MM.1S (cell line): ENCODE measurements around the gene IFT74.

Experiments
- DNase-seq: peaks from one replicate; pipeline ENCODE4 v3.0.0-alpha.2; 2015
- H2AFZ ChIP-seq: fragments of 300-600 bp; sonication (generic); 2 replicates; pipeline ENCODE4 v1.6.0; 2016; ENCODE audit warnings: antibody characterized with exemption, low read length
- H3F3A ChIP-seq: fragments of 300-600 bp; sonication (generic); 2 replicates; pipeline ENCODE4 v1.6.1; 2016; ENCODE audit warnings: mild to moderate bottlenecking, antibody characterized with exemption, low read length, moderate library complexity, mixed read lengths; ENCODE audit not compliant: insufficient read depth
- H3K27ac ChIP-seq: fragments of 300-600 bp; sonication (generic); 2 replicates; pipeline ENCODE4 v1.5.1; 2016; ENCODE audit warnings: mild to moderate bottlenecking, low read length
- H3K27me3 ChIP-seq: fragments of 300-600 bp; sonication (generic); replicated peaks from 2 replicates; pipeline ENCODE4 v1.6.0; 2016; ENCODE audit warnings: low read length; ENCODE audit not compliant: insufficient read depth
- H3K36me3 ChIP-seq: fragments of 300-600 bp; sonication (generic); replicated peaks from 2 replicates; pipeline ENCODE4 v1.6.1; 2016; ENCODE audit warnings: mild to moderate bottlenecking, low read length, mixed read lengths; ENCODE audit not compliant: insufficient read depth
- H3K4me1 ChIP-seq: fragments of 300-600 bp; sonication (generic); 2 replicates; pipeline ENCODE4 v1.6.1; 2016; ENCODE audit warnings: low read length, mixed read lengths
- H3K4me2 ChIP-seq: fragments of 300-600 bp; sonication (generic); 2 replicates; pipeline ENCODE4 v1.6.0; 2016; ENCODE audit warnings: low read depth, low read length
- H3K4me3 ChIP-seq: fragments of 300-600 bp; sonication (generic); 2 replicates; pipeline ENCODE4 v1.5.1; 2016; ENCODE audit warnings: low read length, mixed read lengths
- H3K79me2 ChIP-seq: fragments of 300-600 bp; sonication (generic); 2 replicates; pipeline ENCODE4 v1.6.1; 2016; ENCODE audit warnings: mixed run types, low read length, mixed read lengths
- H3K9ac ChIP-seq: fragments of 300-600 bp; sonication (generic); 2 replicates; pipeline ENCODE4 v1.6.1; 2016; ENCODE audit warnings: low read length, mixed read lengths
- H3K9me2 ChIP-seq: fragments of 300-600 bp; sonication (generic); replicated peaks from 2 replicates; pipeline ENCODE4 v1.6.1; 2016; ENCODE audit warnings: mild to moderate bottlenecking, low read length, mixed read lengths; ENCODE audit not compliant: insufficient read depth
- H3K9me3 ChIP-seq: fragments of 300-600 bp; sonication (generic); replicated peaks from 2 replicates; pipeline ENCODE4 v1.6.1; 2016; ENCODE audit warnings: mild to moderate bottlenecking, low read length, mixed read lengths; ENCODE audit not compliant: insufficient read depth
- H4K20me1 ChIP-seq: fragments of 300-600 bp; sonication (generic); 2 replicates; pipeline ENCODE4 v1.6.1; 2016; ENCODE audit warnings: mild to moderate bottlenecking, low read length, moderate library complexity, mixed read lengths; ENCODE audit not compliant: insufficient read depth
- CTCF ChIP-seq: fragments of 300-600 bp; sonication (generic); IDR thresholded peaks from 2 replicates; pipeline ENCODE4 v1.5.1; 2016; ENCODE audit warnings: antibody characterized with exemption, low read length, mixed read lengths
- EZH2 ChIP-seq: fragments of 300-600 bp; sonication (generic); optimal IDR thresholded peaks from 2 replicates; pipeline ENCODE3; 2017; ENCODE audit warnings: low read depth, mild to moderate bottlenecking, antibody characterized with exemption, low read length, mixed read lengths
- EZH2phosphoT487 ChIP-seq: fragments of 300-600 bp; sonication (generic); IDR thresholded peaks from 2 replicates; pipeline ENCODE4 v1.6.1; 2018; ENCODE audit warnings: antibody characterized with exemption, low read length

IFT74 gene

GRCh38 chr9:26971721-26972120, 15.5 kb downstream of the IFT74 start:
- no peaks in the 10 kb centered on the region for H3K27me3 ChIP-seq
- no peaks in the 10 kb centered on the region for H3K9me3 ChIP-seq
- no peak for DNase-seq
- H3K36me3 ChIP-seq, result no peaks in the 10 kb centered on the region
- H3K4me1 ChIP-seq, result no peaks in the 10 kb centered on the region
- H3K9me2 ChIP-seq, result no peaks in the 10 kb centered on the region
- H3K9ac ChIP-seq, result no peak overlapping the region
- H3K4me3 ChIP-seq, result no peak overlapping the region
- H3K79me2 ChIP-seq, result no peaks in the 10 kb centered on the region
- no peak overlapping the region for H3K4me2 ChIP-seq
- no peak overlapping the region for H2AFZ ChIP-seq
- no peak overlapping the region for H3K27ac ChIP-seq
- no peaks in the 10 kb centered on the region for H3F3A ChIP-seq
- no peak for TF ChIP-seq EZH2
- TF ChIP-seq EZH2phosphoT487, result no peak
- TF ChIP-seq CTCF, result no peak
- H4K20me1 ChIP-seq, result no peaks in the 10 kb centered on the region

- H3K27me3 ChIP-seq, result no peaks in the 10 kb centered on the region
- no peak overlapping the region for H3K27ac ChIP-seq
- H3K9ac ChIP-seq, result no peak overlapping the region
- no peaks in the 10 kb centered on the region for H3K36me3 ChIP-seq
- H2AFZ ChIP-seq, result no peak overlapping the region
- no peaks in the 10 kb centered on the region for H3K9me3 ChIP-seq
- no peaks in the 10 kb centered on the region for H3K79me2 ChIP-seq
- no peak overlapping the region for H3K4me2 ChIP-seq
- no peaks in the 10 kb centered on the region for H3K9me2 ChIP-seq
- H4K20me1 ChIP-seq, result no peaks in the 10 kb centered on the region
- DNase-seq, result no peak
- H3K4me1 ChIP-seq, result no peaks in the 10 kb centered on the region
- TF ChIP-seq EZH2phosphoT487 (no peak), EZH2 (no peak), CTCF (no peak)
- no peaks in the 10 kb centered on the region for H3F3A ChIP-seq
- H3K4me3 ChIP-seq, result no peak overlapping the region
These were observed 17.8 kb downstream of the IFT74 start for GRCh38 chr9:26973989-26974388.

- Histone ChIP-seq H3K36me3 (no peaks in the 10 kb centered on the region), H4K20me1 (no peaks in the 10 kb centered on the region), H3K9me3 (no peaks in the 10 kb centered on the region), H3K27me3 (no peaks in the 10 kb centered on the region), H3K9ac (no peak overlapping the region), H3K4me2 (no peak overlapping the region), H3F3A (no peaks in the 10 kb centered on the region), H3K79me2 (no peaks in the 10 kb centered on the region), H3K9me2 (no peaks in the 10 kb centered on the region), H2AFZ (no peak overlapping the region), H3K27ac (no peak overlapping the region), H3K4me1 (no peaks in the 10 kb centered on the region), H3K4me3 (no peak overlapping the region)
- TF ChIP-seq EZH2 (no peak), CTCF (no peak), EZH2phosphoT487 (no peak)
- no peak for DNase-seq
These were observed 18.7 kb downstream of the IFT74 start for GRCh38 chr9:26974927-26975326.
